OCI-LY3 (cell line): ENCODE measurements around the gene RPS10.

Experiments used
- EZH2phosphoT487 ChIP-seq: fragments of 200-600 bp; shearing (Covaris generic); IDR thresholded peaks from 2 replicates; pipeline ENCODE4 v1.6.1; 2018; ENCODE audit warnings: antibody characterized with exemption, mixed run types, low read depth
- TF ChIP-seq, protein P1 (sequence below): fragments of 200-600, 300-600 bp; sonication (generic); IDR thresholded peaks from 2 replicates; pipeline ENCODE4 v1.5.1; 2014; ENCODE audit warnings: antibody characterized with exemption, low read length, low read depth

DNA sequence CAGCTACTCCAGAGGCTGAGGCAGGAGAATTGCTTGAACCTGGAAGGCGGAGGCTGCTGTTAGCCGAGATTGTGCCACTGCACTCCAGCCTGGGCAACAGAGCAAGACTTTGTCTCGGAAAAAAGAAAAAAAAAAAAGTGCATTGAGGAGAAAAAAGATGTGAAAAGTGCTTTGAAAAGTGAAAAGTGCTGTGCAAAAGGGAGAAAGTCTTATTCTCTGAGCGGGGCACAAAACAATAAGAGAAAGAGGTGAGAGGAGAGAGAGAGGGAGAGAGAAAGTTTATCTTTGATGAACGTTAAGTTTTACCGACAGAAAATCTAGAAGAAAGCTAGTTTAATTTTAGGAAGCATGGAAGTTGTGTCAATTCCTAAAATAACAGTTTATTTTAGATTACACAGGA, 36.1 kb upstream of the RPS10 start:
- TF ChIP-seq, protein P1, sequence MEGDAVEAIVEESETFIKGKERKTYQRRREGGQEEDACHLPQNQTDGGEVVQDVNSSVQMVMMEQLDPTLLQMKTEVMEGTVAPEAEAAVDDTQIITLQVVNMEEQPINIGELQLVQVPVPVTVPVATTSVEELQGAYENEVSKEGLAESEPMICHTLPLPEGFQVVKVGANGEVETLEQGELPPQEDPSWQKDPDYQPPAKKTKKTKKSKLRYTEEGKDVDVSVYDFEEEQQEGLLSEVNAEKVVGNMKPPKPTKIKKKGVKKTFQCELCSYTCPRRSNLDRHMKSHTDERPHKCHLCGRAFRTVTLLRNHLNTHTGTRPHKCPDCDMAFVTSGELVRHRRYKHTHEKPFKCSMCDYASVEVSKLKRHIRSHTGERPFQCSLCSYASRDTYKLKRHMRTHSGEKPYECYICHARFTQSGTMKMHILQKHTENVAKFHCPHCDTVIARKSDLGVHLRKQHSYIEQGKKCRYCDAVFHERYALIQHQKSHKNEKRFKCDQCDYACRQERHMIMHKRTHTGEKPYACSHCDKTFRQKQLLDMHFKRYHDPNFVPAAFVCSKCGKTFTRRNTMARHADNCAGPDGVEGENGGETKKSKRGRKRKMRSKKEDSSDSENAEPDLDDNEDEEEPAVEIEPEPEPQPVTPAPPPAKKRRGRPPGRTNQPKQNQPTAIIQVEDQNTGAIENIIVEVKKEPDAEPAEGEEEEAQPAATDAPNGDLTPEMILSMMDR, result no peak
- no peak for TF ChIP-seq EZH2phosphoT487
